ENCODE results near the gene CPED1. TPM values are rescaled to one million over a fixed set of nuclear protein-coding genes. Genes with fewer than 3 reads are reported as not detected.
"Not testable (repeated sequence)": the region's sequence is repeated elsewhere in the genome, so short reads cannot be mapped to it uniquely, and the experiment has no call there.

The CPED1 gene
- total RNA-seq, 1 donor from 2014 or later: 33.8 TPM

- intact Hi-C loops (cut with micrococcal nuclease): no loop called here
- no peak overlapping the region for H3K4me3 ChIP-seq
These were observed 84.3 kb downstream of the CPED1 start for GRCh38 chr7:121072826-121073225.

GRCh38 chr7:121073463-121074099 is 85.1 kb downstream of the CPED1 start:
- no peak for TF ChIP-seq CTCF (IDR thresholded peaks at IDR 0.05; ENCODE audit: borderline replicate concordance)
- H3K4me3 ChIP-seq: no peak overlapping the region
- H3K4me1 ChIP-seq: peaks cover 35% of the 10 kb centered on the region
- H3K36me3 ChIP-seq: no peaks in the 10 kb centered on the region
- H3K9me3 ChIP-seq (replicated peaks): no peaks in the 10 kb centered on the region
- H3K27ac ChIP-seq (replicated peaks): peak overlapping the region; percentile 8
- H3K27me3 ChIP-seq (ENCODE audit: low read depth): no peaks in the 10 kb centered on the region
- intact Hi-C loops (cut with micrococcal nuclease): no loop called here
- no peak for DNase-seq

More at GRCh38 chr7:121072826-121073225, 84.3 kb downstream of the CPED1 start:
- H3K36me3 ChIP-seq: no peaks in the 10 kb centered on the region
- H3K27me3 ChIP-seq (ENCODE audit: low read depth): no peaks in the 10 kb centered on the region
- peaks cover 35% of the 10 kb centered on the region for H3K4me1 ChIP-seq
- DNase-seq: no peak
- no peak overlapping the region for H3K27ac ChIP-seq (replicated peaks)
- H3K9me3 ChIP-seq (replicated peaks): no peaks in the 10 kb centered on the region
- no peak for TF ChIP-seq CTCF (IDR thresholded peaks at IDR 0.05; ENCODE audit: borderline replicate concordance)

- H3K4me3 ChIP-seq; H3K27ac ChIP-seq (replicated peaks); H3K36me3 ChIP-seq; H3K9me3 ChIP-seq (replicated peaks); DNase-seq; H3K27me3 ChIP-seq (ENCODE audit: low read depth); intact Hi-C loops (cut with micrococcal nuclease): not testable (repeated sequence)
- peaks cover 25% of the 10 kb centered on the region for H3K4me1 ChIP-seq
These were observed 86.9 kb downstream of the CPED1 start for GRCh38 chr7:121075424-121075841.

- TF ChIP-seq CTCF (IDR thresholded peaks at IDR 0.05; ENCODE audit: borderline replicate concordance): no peak
- Histone ChIP-seq H3K27me3 (ENCODE audit: low read depth) (no peaks in the 10 kb centered on the region), H3K36me3 (no peaks in the 10 kb centered on the region), H3K4me1 (peaks cover 23% of the 10 kb centered on the region), H3K27ac (replicated peaks) (no peak overlapping the region), H3K4me3 (no peak overlapping the region), H3K9me3 (replicated peaks) (no peaks in the 10 kb centered on the region)
- intact Hi-C loops (cut with micrococcal nuclease): no loop called here
- DNase-seq: no peak
These were observed 87.4 kb downstream of the CPED1 start for GRCh38 chr7:121075952-121076349.

GRCh38 chr7:121076350-121077164 is 88.0 kb downstream of the CPED1 start:
- no peaks in the 10 kb centered on the region for H3K27me3 ChIP-seq (ENCODE audit: low read depth)
- H3K27ac ChIP-seq (replicated peaks): no peak overlapping the region
- H3K9me3 ChIP-seq (replicated peaks): no peaks in the 10 kb centered on the region
- intact Hi-C loops (cut with micrococcal nuclease): no loop called here
- H3K4me1 ChIP-seq: peaks cover 28% of the 10 kb centered on the region
- no peak for DNase-seq
- no peak for TF ChIP-seq CTCF (IDR thresholded peaks at IDR 0.05; ENCODE audit: borderline replicate concordance)
- no peak overlapping the region for H3K4me3 ChIP-seq
- H3K36me3 ChIP-seq: no peaks in the 10 kb centered on the region

GRCh38 chr7:121077165-121077630 is 88.7 kb downstream of the CPED1 start:
- H3K27me3 ChIP-seq (ENCODE audit: low read depth): no peaks in the 10 kb centered on the region
- intact Hi-C loops (cut with micrococcal nuclease): no loop called here
- H3K9me3 ChIP-seq (replicated peaks): no peaks in the 10 kb centered on the region
- DNase-seq: no peak
- H3K4me3 ChIP-seq: no peak overlapping the region
- H3K27ac ChIP-seq (replicated peaks): no peak overlapping the region
- H3K4me1 ChIP-seq: peaks cover 33% of the 10 kb centered on the region
- TF ChIP-seq CTCF (IDR thresholded peaks at IDR 0.05; ENCODE audit: borderline replicate concordance): no peak
- H3K36me3 ChIP-seq: no peaks in the 10 kb centered on the region
